Measurements from ENCODE around the gene FUT8. TPM values are rescaled to one million over a fixed set of nuclear protein-coding genes. Genes with fewer than 3 reads are reported as not detected.

Gene FUT8
- total and polyA plus RNA-seq, 2 of the 8 experiments (the other 6 are each of a cell fraction or from before 2014, with no cell fraction given): 10.5 to 25.1 TPM

DNA sequence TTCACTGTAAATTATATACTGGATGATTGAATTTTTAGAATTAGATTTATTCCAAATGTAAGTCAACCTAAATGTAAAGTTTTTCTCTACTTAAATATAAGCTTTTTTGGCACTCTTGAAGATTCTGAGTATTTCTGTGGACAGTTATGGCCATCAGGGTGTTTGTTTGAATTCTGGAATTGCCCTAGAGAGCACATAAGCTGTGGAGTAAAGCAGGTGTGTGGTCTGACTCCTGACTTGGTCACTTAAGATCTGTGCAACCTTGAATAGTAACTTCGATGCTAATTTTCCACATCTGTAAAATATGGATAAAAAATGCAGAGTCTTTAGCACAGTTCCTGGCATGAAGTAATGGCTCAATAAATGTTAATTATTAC lies 64.4 kb downstream of the FUT8 start:
- Histone ChIP-seq H4K5ac (ENCODE audit: insufficient read length, low read depth, low read length) (no peak overlapping the region), H3K36me3 (ENCODE audit: control insufficient read depth in 2 of 4, insufficient read depth in 4 of 4, low read length in 3 of 4) (no peaks in the 10 kb centered on the region; a peak in 1 of 8 replicates), H3K4me1 (replicated peaks in 1 of 4; ENCODE audit: control insufficient read depth in 3 of 4, insufficient read depth in 4 of 4, low read length in 3 of 4) (peaks cover 0 to 4% (median under 1%) of the 10 kb centered on the region in 4 experiments; a peak in 2 of 7 replicates), H3K27ac (ENCODE audit: low read depth, low read length) (no peak overlapping the region), H3K23ac (ENCODE audit: insufficient read length) (no peak overlapping the region), H3K27me3 (replicated peaks in 1 of 4; ENCODE audit: control insufficient read depth in 3 of 4, extremely low read depth in 1 of 4, insufficient read depth in 3 of 4, low read length in 3 of 4) (no peaks in the 10 kb centered on the region), H2BK5ac (ENCODE audit: low read depth, low read length) (no peak overlapping the region), H3K4ac (replicated peaks; ENCODE audit: insufficient read length, low read depth, low read length) (no peak overlapping the region), H4K91ac (replicated peaks; ENCODE audit: insufficient read length, low read length) (no peak overlapping the region), H3K9ac (replicated peaks in 1 of 4; ENCODE audit: extremely low read depth in 1 of 4, low read depth in 3 of 4, low read length in 3 of 4) (no peak overlapping the region), H3K79me2 (ENCODE audit: control insufficient read depth in 1 of 2, insufficient read depth in 2 of 2, low read length in 2 of 2) (no peaks in the 10 kb centered on the region), H4K8ac (ENCODE audit: extremely low read depth, insufficient read depth, low read length) (no peak overlapping the region), H3K56ac (replicated peaks; ENCODE audit: insufficient read length, low read depth, low read length) (no peak overlapping the region), H3K79me1 (ENCODE audit: low read depth, low read length) (no peaks in the 10 kb centered on the region), H3K18ac (ENCODE audit: extremely low read depth, low read length) (no peak overlapping the region), H3K23me2 (ENCODE audit: low read depth, low read length) (no peaks in the 10 kb centered on the region), H2AFZ (ENCODE audit: low read length) (no peak overlapping the region), H3K4me3 (ENCODE audit: extremely low read depth in 1 of 4, insufficient read depth in 2 of 4, low read depth in 3 of 4, low read length in 4 of 4) (no peak overlapping the region; a peak in 1 of 8 replicates), H2BK12ac (ENCODE audit: low read depth, low read length) (no peak overlapping the region), H2BK15ac (ENCODE audit: low read length) (no peak overlapping the region), H3K14ac (ENCODE audit: insufficient read length) (no peak overlapping the region), H2BK20ac (ENCODE audit: low read length) (no peak overlapping the region), H3K4me2 (ENCODE audit: insufficient read depth in 1 of 2, low read depth in 2 of 2, low read length in 2 of 2) (no peak overlapping the region), H2AK5ac (ENCODE audit: low read depth, low read length) (no peak overlapping the region), H2BK120ac (replicated peaks; ENCODE audit: low read depth, low read length) (no peak overlapping the region), H4K20me1 (replicated peaks in 1 of 2; ENCODE audit: control insufficient read depth in 1 of 2, insufficient read depth in 2 of 2, low read length in 2 of 2) (peaks cover 0 to 3% of the 10 kb centered on the region in 2 experiments), H3K9me3 (ENCODE audit: insufficient read depth in 2 of 2, low read depth in 1 of 2, low read length in 1 of 2) (no peaks in the 10 kb centered on the region)
- FAIRE-seq: no peak
- 74% methylated on average over 1 of the region's 1 CpG; no CpG with 5 or more reads in 1 of the 2 experiments for WGBS, 2 experiments (ENCODE audit: extremely low coverage in 1 of 2, insufficient coverage in 1 of 2, insufficient read length in 1 of 2, insufficient replicate concordance in 2 of 2, low coverage in 1 of 2, low lambda C conversion rate in 2 of 2, missing lambda C conversion rate in 1 of 2)
- DNase-seq (ENCODE audit: low read depth in 1 of 2, low spot score in 2 of 2): no peak
- POLR2A ChIA-PET (ENCODE audit: partially characterized antibody): no interaction called here
- CTCF ChIA-PET (ENCODE audit: partially characterized antibody): interaction anchor here (0.8 to 1.1 kb wide), 2 partner anchors 351 to 484 kb away, joined by 3 read pairs; no protein-coding TSS in a partner anchor
- no peak for TF ChIP-seq CTCF (IDR thresholded peaks at IDR 0.05; ENCODE audit: control extremely low read depth in 1 of 3, insufficient read depth in 1 of 3, low read depth in 1 of 3, low read length in 3 of 3)

All from H1 (cell line).